Urinary bladder (tissue), 4 donors: ENCODE results near the gene NABP1. TPM values are rescaled to one million over a fixed set of nuclear protein-coding genes. Genes with fewer than 3 reads are reported as not detected.

ENCODE experiments used
- DNase-seq: peaks from one replicate; pipeline ENCODE4 v3.0.0-alpha.2; 2015; ENCODE audit errors: extremely low spot score
- H3K27ac ChIP-seq: one replicate; pipeline ENCODE4 v1.5.1; 2013; ENCODE audit warnings: low read depth, mild to moderate bottlenecking, moderate library complexity
- H3K36me3 ChIP-seq: one replicate; pipeline ENCODE4 v1.6.1; 2013; ENCODE audit warnings: mild to moderate bottlenecking, moderate library complexity; ENCODE audit not compliant: insufficient read depth
- H3K4me1 ChIP-seq: one replicate; pipeline ENCODE4 v1.6.1; 2013; ENCODE audit warnings: mild to moderate bottlenecking, moderate library complexity; ENCODE audit not compliant: insufficient read depth
- H3K4me3 ChIP-seq: one replicate; pipeline ENCODE4 v1.5.1; 2013; ENCODE audit warnings: low read depth, low read length
- WGBS: extraction: QIAGEN DNeasy Blood & Tissue Kit; methylation state at CpG from one replicate; pipeline ENCODE4 v1.1.7; 2013; 5-methylcytosine and 5-hydroxymethylcytosine counted together
- polyA plus RNA-seq: library from polyadenylated mRNA; stranded (reverse); fragments of 200-250 nt; gene quantifications from one replicate; pipeline ENCODE4 v1.2.3, GENCODE V29; 2013
- total RNA-seq: library from RNA; depleted of rRNA; stranded (reverse); fragments of >200 nt; gene quantifications from one replicate; pipeline ENCODE4 v1.2.3, GENCODE V29; 2014
- donor health status: healthy with polysubstance abuse.
- donor health status: healthy.

The NABP1 gene
- total and polyA plus RNA-seq, 2 donors, result 10.8 to 30.2 TPM

DNA sequence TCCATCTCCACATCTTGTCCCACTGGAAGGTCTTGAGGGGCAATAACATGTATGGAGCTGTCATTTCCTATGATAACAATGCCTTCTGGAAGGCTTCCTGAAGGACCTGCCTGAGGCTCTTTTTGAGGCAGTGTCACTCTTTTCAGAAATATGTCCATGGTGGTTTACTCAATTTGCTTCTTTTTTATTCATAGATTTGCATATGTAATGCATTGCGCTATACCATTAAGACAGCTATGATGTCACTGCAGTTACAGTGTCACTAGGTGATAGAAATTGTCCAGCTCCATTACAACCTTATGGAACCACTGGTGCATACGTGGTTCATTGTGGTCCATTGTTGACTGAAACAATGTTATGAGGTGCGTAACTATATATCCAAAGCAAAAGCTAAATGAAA is 19.9 kb downstream of the NABP1 start:
- 96% methylated on average over 3 of the region's 3 CpGs for WGBS
- no peaks in the 10 kb centered on the region for H3K4me1 ChIP-seq
- no peak for DNase-seq

DNA sequence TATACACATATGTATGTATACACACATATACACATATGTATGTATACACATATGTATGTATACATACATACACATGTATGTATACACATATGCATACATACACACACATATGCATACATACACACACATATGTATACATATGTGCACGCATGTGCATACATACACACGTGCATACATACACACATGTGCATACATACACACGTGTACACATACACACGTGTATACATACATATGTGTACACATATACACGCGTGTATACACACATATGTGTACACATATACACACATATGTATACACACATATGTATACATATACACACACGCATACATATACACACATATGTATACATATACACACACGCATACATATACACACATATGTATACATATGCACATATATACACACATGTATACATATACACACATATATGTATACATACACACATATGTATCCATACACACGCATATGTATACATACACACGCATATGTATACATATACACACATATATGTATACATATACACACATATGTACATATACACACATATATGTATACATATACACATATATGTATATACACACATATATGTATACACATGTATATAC is 21.5 kb downstream of the NABP1 start:
- H3K4me1 ChIP-seq, result no peaks in the 10 kb centered on the region
- 72% methylated on average over 10 of the region's 10 CpGs for WGBS
- DNase-seq, result no peak
- H3K27ac ChIP-seq, result no peak overlapping the region
- H3K36me3 ChIP-seq, result no peaks in the 10 kb centered on the region
- no peak overlapping the region for H3K4me3 ChIP-seq

More for the DNA sequence above, 19.9 kb downstream of the NABP1 start:
- H3K36me3 ChIP-seq, result no peaks in the 10 kb centered on the region
- no peak overlapping the region for H3K4me3 ChIP-seq
- H3K27ac ChIP-seq, result no peak overlapping the region

DNA sequence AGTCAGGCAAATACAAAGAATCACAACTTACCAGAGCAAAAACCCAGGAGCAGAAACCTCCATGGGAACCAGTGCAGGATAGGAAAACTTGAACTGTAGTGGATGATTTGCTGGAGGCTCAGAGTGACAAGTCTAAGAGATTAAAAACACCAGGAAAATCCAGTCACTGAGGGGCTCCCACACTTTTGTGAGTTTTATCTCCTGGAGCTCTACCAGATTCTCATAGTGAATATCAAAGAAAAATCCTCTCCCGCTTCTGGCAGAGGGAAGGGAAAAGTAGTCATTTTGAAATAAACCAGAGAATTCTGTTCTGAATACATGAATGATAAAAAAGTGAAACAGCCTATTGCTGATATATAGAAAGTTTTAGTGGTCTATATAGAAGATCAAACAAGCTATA is 23.1 kb downstream of the NABP1 start:
- Histone ChIP-seq H3K27ac (no peak overlapping the region), H3K4me3 (no peak overlapping the region), H3K36me3 (no peaks in the 10 kb centered on the region), H3K4me1 (no peaks in the 10 kb centered on the region)
- 27% methylated on average over 1 of the region's 1 CpG for WGBS
- no peak for DNase-seq

DNA sequence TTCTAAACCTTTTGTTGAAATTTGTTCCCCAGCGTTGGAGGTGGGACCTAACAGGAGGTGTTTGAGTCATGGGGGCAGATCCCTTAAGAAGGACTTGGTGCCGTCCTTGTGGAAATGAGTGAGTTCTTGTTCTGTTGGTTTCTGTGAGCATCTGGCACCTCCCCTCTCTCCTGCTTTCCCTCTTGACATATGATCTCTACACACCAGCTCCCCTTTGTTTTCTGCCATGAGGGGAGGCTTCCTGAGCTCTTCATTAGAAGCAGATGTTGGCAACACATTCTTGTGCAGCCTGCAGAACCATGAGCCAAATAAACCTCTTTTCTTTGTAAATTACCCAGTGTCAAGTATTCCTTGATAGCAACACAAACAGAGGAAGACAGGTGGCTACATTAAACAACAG is 23.8 kb downstream of the NABP1 start:
- Histone ChIP-seq H3K36me3 (no peaks in the 10 kb centered on the region), H3K27ac (no peak overlapping the region), H3K4me1 (no peaks in the 10 kb centered on the region), H3K4me3 (no peak overlapping the region)
- 46% methylated on average over 2 of the region's 2 CpGs for WGBS
- DNase-seq, result no peak

- Histone ChIP-seq H3K4me3 (no peak overlapping the region), H3K36me3 (no peaks in the 10 kb centered on the region), H3K27ac (no peak overlapping the region), H3K4me1 (no peaks in the 10 kb centered on the region)
- DNase-seq, result no peak
- 87% methylated on average over 7 of the region's 7 CpGs for WGBS
These were observed 25.3 kb downstream of the NABP1 start for GRCh38 chr2:191703079-191703725.

GRCh38 chr2:191705084-191705483 is 27.1 kb downstream of the NABP1 start:
- Histone ChIP-seq H3K4me3 (no peak overlapping the region), H3K27ac (no peak overlapping the region), H3K4me1 (no peaks in the 10 kb centered on the region), H3K36me3 (no peaks in the 10 kb centered on the region)
- 81% methylated on average over 4 of the region's 4 CpGs for WGBS
- DNase-seq, result no peak

DNA sequence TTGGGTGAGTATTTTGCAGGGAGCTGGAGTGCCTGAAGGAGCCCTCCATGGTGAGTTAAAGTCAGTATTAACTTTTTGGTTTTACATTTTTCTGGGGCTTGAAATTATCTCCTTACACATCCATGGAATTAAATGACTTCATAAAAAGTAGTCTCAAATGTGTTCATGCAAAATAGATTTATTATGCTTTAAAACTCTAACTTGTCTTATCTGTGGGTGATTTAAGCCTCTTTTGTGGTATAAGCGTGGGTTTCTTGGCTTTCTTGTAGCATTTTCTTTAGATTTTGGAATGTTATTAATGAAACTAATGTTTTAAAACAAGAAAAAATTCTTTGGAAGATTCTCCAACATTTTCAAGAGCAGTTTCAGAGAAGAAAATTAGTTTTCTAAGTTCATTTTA is 27.8 kb downstream of the NABP1 start:
- Histone ChIP-seq H3K4me3 (no peak overlapping the region), H3K27ac (no peak overlapping the region)

GRCh38 chr2:191706791-191707190 is 28.9 kb downstream of the NABP1 start:
- Histone ChIP-seq H3K4me3 (no peak overlapping the region), H3K27ac (no peak overlapping the region), H3K4me1 (no peaks in the 10 kb centered on the region), H3K36me3 (no peaks in the 10 kb centered on the region)
- no peak for DNase-seq
- WGBS, result 92% methylated on average over 2 of the region's 2 CpGs

More for the DNA sequence above, 27.8 kb downstream of the NABP1 start:
- Histone ChIP-seq H3K36me3 (no peaks in the 10 kb centered on the region), H3K4me1 (no peaks in the 10 kb centered on the region)
- 68% methylated on average over 1 of the region's 1 CpG for WGBS
- DNase-seq, result no peak

GRCh38 chr2:191707542-191707941 is 29.6 kb downstream of the NABP1 start:
- no peak overlapping the region for H3K4me3 ChIP-seq
- no peak overlapping the region for H3K27ac ChIP-seq
- no peaks in the 10 kb centered on the region for H3K36me3 ChIP-seq
- WGBS, result 83% methylated on average over 2 of the region's 2 CpGs
- no peaks in the 10 kb centered on the region for H3K4me1 ChIP-seq
- no peak for DNase-seq

GRCh38 chr2:191710411-191710900 is 32.5 kb downstream of the NABP1 start:
- H3K4me3 ChIP-seq, result no peak overlapping the region
- 96% methylated on average over 1 of the region's 1 CpG for WGBS
- no peak overlapping the region for H3K27ac ChIP-seq
- H3K4me1 ChIP-seq, result no peaks in the 10 kb centered on the region
- H3K36me3 ChIP-seq, result no peaks in the 10 kb centered on the region
- DNase-seq, result no peak

GRCh38 chr2:191711621-191712020 is 33.7 kb downstream of the NABP1 start:
- 86% methylated on average over 2 of the region's 2 CpGs for WGBS
- Histone ChIP-seq H3K4me3 (no peak overlapping the region), H3K36me3 (no peaks in the 10 kb centered on the region), H3K4me1 (no peaks in the 10 kb centered on the region), H3K27ac (no peak overlapping the region)
- no peak for DNase-seq

DNA sequence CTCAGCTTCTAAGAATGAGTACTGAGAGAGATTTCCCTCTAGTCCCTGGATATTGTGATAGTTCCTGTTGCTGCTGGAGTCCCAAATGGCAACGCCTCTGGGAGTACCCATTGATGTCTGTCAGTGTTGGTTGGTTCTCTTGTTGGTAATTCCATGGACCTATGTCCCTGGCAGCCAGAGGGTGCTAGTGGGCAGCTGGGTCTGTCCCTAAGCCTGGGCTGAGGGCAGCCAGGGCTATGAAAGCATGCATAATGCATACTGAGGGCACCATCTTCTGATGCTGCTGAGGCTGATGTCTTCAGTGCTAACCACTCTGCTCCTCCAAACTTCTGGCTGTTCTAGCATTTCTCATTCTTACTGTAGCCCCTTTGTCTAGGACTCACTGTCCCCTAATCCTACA is 35.9 kb downstream of the NABP1 start:
- H3K27ac ChIP-seq, result no peak overlapping the region
- H3K4me3 ChIP-seq, result no peak overlapping the region
- no peaks in the 10 kb centered on the region for H3K4me1 ChIP-seq
- H3K36me3 ChIP-seq, result no peaks in the 10 kb centered on the region
- 47% methylated on average over 1 of the region's 1 CpG for WGBS
- no peak for DNase-seq

GRCh38 chr2:191714925-191715324 is 37.0 kb downstream of the NABP1 start:
- WGBS, result 93% methylated on average over 4 of the region's 4 CpGs
- no peak overlapping the region for H3K4me3 ChIP-seq
- no peak for DNase-seq
- no peaks in the 10 kb centered on the region for H3K4me1 ChIP-seq
- H3K36me3 ChIP-seq, result no peaks in the 10 kb centered on the region
- H3K27ac ChIP-seq, result no peak overlapping the region

DNA sequence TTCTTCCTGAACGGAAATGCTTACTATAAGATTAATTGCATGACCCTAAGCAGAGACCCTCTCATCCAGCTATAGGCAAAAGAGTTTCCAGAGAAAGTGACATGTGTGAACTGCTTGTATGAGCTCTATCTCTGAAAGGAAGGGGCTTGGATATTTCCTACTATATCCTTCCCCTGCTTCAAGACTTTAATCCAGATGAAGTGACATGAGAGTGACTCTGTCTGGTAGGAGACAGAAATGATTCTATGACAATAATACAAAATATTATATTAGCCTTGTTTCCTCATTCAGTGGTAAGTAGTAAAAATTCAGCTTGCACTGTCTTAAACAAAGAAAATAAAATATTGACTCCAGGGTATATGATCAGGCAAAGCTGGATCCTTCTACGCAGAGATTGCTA is 37.5 kb downstream of the NABP1 start:
- Histone ChIP-seq H3K4me3 (no peak overlapping the region), H3K4me1 (no peaks in the 10 kb centered on the region), H3K27ac (no peak overlapping the region), H3K36me3 (no peaks in the 10 kb centered on the region)
- no peak for DNase-seq
- 78% methylated on average over 2 of the region's 2 CpGs for WGBS
